NCI-H1048 (cell line): ENCODE results near the gene UFSP2.

Experiments
- DNase-seq: peaks from one replicate; lab custom pipeline; 2025; lab: John Stamatoyannopoulos, UW

The UFSP2 gene

GRCh38 chr4:185352741-185353140 lies 73.0 kb downstream of the UFSP2 start:
- DNase-seq, result no peak

DNA sequence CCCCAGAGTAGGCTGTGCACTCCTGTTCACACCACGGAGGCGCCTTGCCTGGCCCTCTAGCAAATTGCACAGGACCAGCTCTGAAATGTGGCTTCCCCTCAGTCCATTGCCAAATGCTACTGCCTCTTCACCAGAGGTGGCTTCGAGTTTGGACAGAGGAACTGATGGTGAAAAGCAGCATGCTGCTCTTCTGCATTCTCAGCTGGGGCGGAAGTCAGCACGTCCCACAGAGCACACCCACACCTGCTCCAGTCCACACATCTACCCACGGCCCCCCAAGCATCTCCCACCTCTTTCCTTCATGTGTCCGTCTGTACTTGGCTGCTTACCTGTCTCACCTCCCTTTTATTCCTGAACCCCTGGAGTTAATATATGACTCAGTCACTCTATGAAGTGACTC lies 73.6 kb downstream of the UFSP2 start:
- no peak for DNase-seq

DNA sequence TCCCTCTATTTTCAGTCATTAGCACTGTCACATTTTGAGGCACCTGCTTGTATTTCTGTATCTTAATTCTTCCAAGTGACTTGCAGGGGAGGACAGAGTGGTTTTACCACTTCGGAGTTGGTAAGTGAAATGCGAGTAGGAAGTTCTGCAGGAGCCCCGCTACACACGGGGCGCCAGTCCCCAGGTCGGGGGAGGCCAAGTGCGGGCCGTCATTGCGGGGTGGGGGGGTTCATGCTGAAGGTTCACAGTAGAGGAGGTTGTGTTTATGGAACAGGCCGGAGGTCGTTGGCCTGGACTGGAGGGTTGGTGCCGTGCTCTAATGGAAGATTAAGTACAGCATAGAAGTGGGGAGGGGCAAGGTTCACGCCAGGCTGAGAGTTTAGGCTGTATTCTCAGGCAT lies 74.1 kb downstream of the UFSP2 start:
- no peak for DNase-seq
